ENCODE measurements around the gene PIGR. TPM values are rescaled to one million over a fixed set of nuclear protein-coding genes. Genes with fewer than 3 reads are reported as not detected.
A peak's percentile ranks its signal among the peaks of the same experiment; 100 is the strongest.

PIGR gene
- total and polyA plus RNA-seq, 2 of the 4 experiments (the other 2 are of a cell fraction): not detected

- Histone ChIP-seq H3K56ac (ENCODE audit: extremely low read depth, insufficient read depth, low read length) (no peak overlapping the region), H3K27ac (ENCODE audit: insufficient read depth, low read length) (no peak overlapping the region), H2AFZ (replicated peaks; ENCODE audit: low read length, poor library complexity) (no peak overlapping the region), H3K9ac (ENCODE audit: low read depth, low read length) (no peak overlapping the region), H3K18ac (ENCODE audit: low read depth, low read length) (no peak overlapping the region), H3K23ac (ENCODE audit: low read depth, low read length) (no peak overlapping the region), H4K91ac (ENCODE audit: insufficient read depth, low read depth, low read length) (no peak overlapping the region), H2BK5ac (ENCODE audit: low read depth, low read length, poor library complexity, severe bottlenecking) (no peak overlapping the region), H3K14ac (replicated peaks; ENCODE audit: low read depth, low read length) (no peak overlapping the region), H2BK15ac (ENCODE audit: low read depth, low read length) (no peak overlapping the region), H4K20me1 (ENCODE audit: insufficient read depth, low read length) (no peaks in the 10 kb centered on the region), H2AK5ac (ENCODE audit: low read depth, low read length) (no peak overlapping the region), H3K4me3 (ENCODE audit: insufficient read depth, low read depth, low read length) (no peak overlapping the region), H4K5ac (ENCODE audit: low read depth, low read length) (no peak overlapping the region), H2AK9ac (replicated peaks; ENCODE audit: low read depth, low read length, poor library complexity) (no peak overlapping the region), H3K4me2 (ENCODE audit: low read depth, low read length) (no peak overlapping the region), H2BK20ac (ENCODE audit: low read depth, low read length) (no peak overlapping the region), H4K8ac (ENCODE audit: low read depth in 2 of 2, low read length in 2 of 2) (no peak overlapping the region), H3K4ac (ENCODE audit: low read depth, low read length) (no peak overlapping the region), H3K36me3 (ENCODE audit: control insufficient read depth, insufficient read depth, low read length) (no peaks in the 10 kb centered on the region), H3K4me1 (ENCODE audit: control insufficient read depth, insufficient read depth, low read length) (no peaks in the 10 kb centered on the region), H3K27me3 (ENCODE audit: control insufficient read depth, insufficient read depth, low read length) (peaks cover 14% of the 10 kb centered on the region; the same call in 1 of the 2 replicates), H2BK120ac (ENCODE audit: low read depth, low read length) (no peak overlapping the region), H3K79me1 (ENCODE audit: low read depth in 1 of 2, low read length in 2 of 2) (no peaks in the 10 kb centered on the region), H3K9me1 (ENCODE audit: insufficient read depth, low read length) (no peaks in the 10 kb centered on the region), H3K9me3 (ENCODE audit: control insufficient read depth, insufficient read depth, low read length) (no peaks in the 10 kb centered on the region)
- ATAC-seq (ENCODE audit: low read depth) (no peak), DNase-seq (no peak)
- in situ Hi-C loops (cut with MboI; ENCODE audit: low sequenced_read_pairs) (no loop called here), dilution Hi-C loops (cut with HindIII; ENCODE audit: low sequenced_read_pairs, unreplicated experiment) (no loop called here), intact Hi-C loops (cut with micrococcal nuclease) (no loop called here)
- POLR2A ChIA-PET (ENCODE audit: unreplicated experiment): no interaction called here
- no peak for TF ChIP-seq MAFK (IDR thresholded peaks at IDR 0.05; ENCODE audit: low read depth, low read length)
- TF ChIP-seq RAD21 (IDR thresholded peaks at IDR 0.05; ENCODE audit: low read length): peak; percentile 10; the same call in 1 of the 2 replicates
- peak; percentile 32; the same call in 1 of the 2 replicates for TF ChIP-seq CTCF (conservative IDR thresholded peaks at IDR 0.05; ENCODE audit: low read depth, low read length)
- no TSS peak for BruUV-seq (replicated peaks)
- CTCF ChIA-PET: interaction anchor here (0.5 to 1.3 kb wide), 3 partner anchors 9 to 53 kb away, joined by 3 to 5 read pairs (median 3); no protein-coding TSS in a partner anchor
- WGBS, 2 experiments (ENCODE audit: extremely low coverage in 2 of 2, insufficient read length in 1 of 2): 37% methylated on average over 2 of the region's 8 CpGs; no CpG with 5 or more reads in 1 of the 2 experiments
These were observed 12.8 kb downstream of the PIGR start for GRCh38 chr1:206933333-206933945.

Measured in IMR-90 (cell line).